H9 (cell line): ENCODE data around the gene SLC9A9. TPM values are rescaled to one million over a fixed set of nuclear protein-coding genes. Genes with fewer than 3 reads are reported as not detected.

Experiments used
- DNase-seq: peaks from one replicate; pipeline ENCODE4 v3.0.0-alpha.2; 2017
- H2AFZ ChIP-seq: one replicate; pipeline ENCODE4 v1.6.1; 2013; ENCODE audit warnings: mild to moderate bottlenecking, low read length, control low read depth, moderate library complexity
- H2AK5ac ChIP-seq: 2 replicates; pipeline ENCODE4 v1.6.1; 2013; ENCODE audit warnings: low read length, control low read depth, mixed read lengths; ENCODE audit not compliant: insufficient read length
- H2BK120ac ChIP-seq: one replicate; pipeline ENCODE4 v1.6.1; 2013; ENCODE audit warnings: low read depth, mild to moderate bottlenecking, low read length, control low read depth, inconsistent platforms; ENCODE audit not compliant: poor library complexity, severe bottlenecking
- H2BK12ac ChIP-seq: 2 replicates; pipeline ENCODE4 v1.6.1; 2013; ENCODE audit warnings: low read length, control low read depth, mixed read lengths, low read depth; ENCODE audit not compliant: insufficient read length
- H2BK15ac ChIP-seq: 2 replicates; pipeline ENCODE4 v1.6.1; 2013; ENCODE audit warnings: low read depth, low read length, control low read depth
- H2BK20ac ChIP-seq: one replicate; pipeline ENCODE4 v1.6.1; 2013; ENCODE audit warnings: low read depth, mild to moderate bottlenecking, low read length, control low read depth, inconsistent platforms; ENCODE audit not compliant: poor library complexity, severe bottlenecking
- H2BK5ac ChIP-seq: 2 replicates; pipeline ENCODE4 v1.6.1; 2013; ENCODE audit warnings: low read length, control low read depth, mixed read lengths; ENCODE audit not compliant: insufficient read length
- H3K14ac ChIP-seq: 2 replicates; pipeline ENCODE4 v1.6.1; 2013; ENCODE audit warnings: low read length, control low read depth; ENCODE audit not compliant: insufficient read depth
- H3K18ac ChIP-seq: 2 replicates; pipeline ENCODE4 v1.6.1; 2013; ENCODE audit warnings: low read depth, mild to moderate bottlenecking, mixed read lengths, low read length, control low read depth; ENCODE audit not compliant: insufficient read length
- H3K23ac ChIP-seq: 2 replicates; pipeline ENCODE4 v1.6.1; 2013; ENCODE audit warnings: low read length, control low read depth, mixed read lengths, low read depth; ENCODE audit not compliant: insufficient read length
- H3K23me2 ChIP-seq: 2 replicates; pipeline ENCODE4 v1.6.1; 2013; ENCODE audit warnings: low read depth, mild to moderate bottlenecking, mixed read lengths, low read length, control low read depth; ENCODE audit not compliant: insufficient read length, poor library complexity, severe bottlenecking
- H3K27ac ChIP-seq: 2 replicates; pipeline ENCODE4 v1.5.1; 2013; ENCODE audit warnings: low read length, control low read depth, mixed read lengths, low read depth; ENCODE audit not compliant: insufficient read length
- H3K27me3 ChIP-seq: 2 replicates; pipeline ENCODE4 v1.6.1; 2013; ENCODE audit warnings: low read length, control low read depth, inconsistent platforms; ENCODE audit not compliant: insufficient read depth
- H3K4ac ChIP-seq: 2 replicates; pipeline ENCODE4 v1.6.1; 2013; ENCODE audit warnings: low read depth, mild to moderate bottlenecking, control low read depth, inconsistent platforms, low read length, moderate library complexity
- H3K4me1 ChIP-seq: 2 replicates; pipeline ENCODE4 v1.6.1; 2013; ENCODE audit warnings: low read length, control low read depth, inconsistent platforms; ENCODE audit not compliant: insufficient read depth
- H3K4me2 ChIP-seq: 2 replicates; pipeline ENCODE4 v1.6.1; 2013; ENCODE audit warnings: low read length, control low read depth, mixed read lengths; ENCODE audit not compliant: insufficient read length, insufficient read depth
- H3K56ac ChIP-seq: 2 replicates; pipeline ENCODE4 v1.6.1; 2013; ENCODE audit warnings: low read depth, mild to moderate bottlenecking, mixed read lengths, low read length, control low read depth; ENCODE audit not compliant: insufficient read length
- H3K79me1 ChIP-seq: 2 replicates; pipeline ENCODE4 v1.6.1; 2013; ENCODE audit warnings: low read depth, mild to moderate bottlenecking, moderate library complexity, low read length, control low read depth, inconsistent platforms; ENCODE audit not compliant: insufficient read depth, poor library complexity, severe bottlenecking
- H3K79me2 ChIP-seq: 2 replicates; pipeline ENCODE4 v1.6.1; 2013; ENCODE audit warnings: low read length, control low read depth, inconsistent platforms; ENCODE audit not compliant: insufficient read depth
- H3K9ac ChIP-seq: 2 replicates; pipeline ENCODE4 v1.6.1; 2013; ENCODE audit warnings: low read length, control low read depth, mixed read lengths; ENCODE audit not compliant: insufficient read length; ENCODE audit errors: extremely low read depth
- H3K9me3 ChIP-seq: one replicate; pipeline ENCODE4 v1.6.1; 2013; ENCODE audit warnings: low read depth, low read length, inconsistent platforms; ENCODE audit not compliant: control insufficient read depth
- H3T11ph ChIP-seq: one replicate; pipeline ENCODE4 v1.6.1; 2013; ENCODE audit warnings: mild to moderate bottlenecking, low read length, control low read depth, inconsistent platforms
- H4K20me1 ChIP-seq: one replicate; pipeline ENCODE4 v1.6.1; 2013; ENCODE audit not compliant: control insufficient read depth, insufficient read length, insufficient read depth
- H4K5ac ChIP-seq: 2 replicates; pipeline ENCODE4 v1.6.1; 2013; ENCODE audit warnings: low read depth, mild to moderate bottlenecking, mixed read lengths, low read length, control low read depth; ENCODE audit not compliant: insufficient read length
- H4K8ac ChIP-seq: replicated peaks from 2 replicates; pipeline ENCODE4 v1.6.1; 2013; ENCODE audit warnings: low read length, control low read depth, mixed read lengths, low read depth; ENCODE audit not compliant: insufficient read length
- H4K91ac ChIP-seq: 2 replicates; pipeline ENCODE4 v1.6.1; 2013; ENCODE audit warnings: low read depth, mild to moderate bottlenecking, moderate library complexity, mixed read lengths, low read length, control low read depth; ENCODE audit not compliant: insufficient read length
- H3K27ac Mint-ChIP-seq, 3 experiments: 2 replicates in 2 of 3; 3 replicates in 1 of 3; pipeline ENCODE4 v1.8.0; 2020 to 2021; ENCODE audit warnings: mixed read lengths in 3 of 3, mild to moderate bottlenecking in 1 of 3, moderate library complexity in 1 of 3
- H3K27me3 Mint-ChIP-seq: 2 replicates; pipeline ENCODE4 v1.8.0; 2021; ENCODE audit warnings: low read depth, mild to moderate bottlenecking, moderate library complexity, mixed read lengths
- H3K36me3 Mint-ChIP-seq, 3 experiments: 2 replicates in 2 of 3; 3 replicates in 1 of 3; pipeline ENCODE4 v1.8.0; 2020 to 2021; ENCODE audit warnings: low read depth in 3 of 3, mixed read lengths in 3 of 3; ENCODE audit not compliant: insufficient read depth in 1 of 3
- H3K4me1 Mint-ChIP-seq, 2 experiments: 2 replicates each; pipeline ENCODE4 v1.8.0; 2020; ENCODE audit warnings: mixed read lengths in 2 of 2
- H3K4me3 Mint-ChIP-seq, 2 experiments: 2 replicates in 1 of 2; 3 replicates in 1 of 2; pipeline ENCODE4 v1.8.0; 2020 to 2021; ENCODE audit warnings: mild to moderate bottlenecking in 2 of 2, mixed read lengths in 2 of 2, moderate library complexity in 1 of 2
- H3K9me3 Mint-ChIP-seq, 2 experiments: 2 replicates in 1 of 2; 3 replicates in 1 of 2; pipeline ENCODE4 v1.8.0; 2020; ENCODE audit warnings: mild to moderate bottlenecking in 2 of 2, mixed read lengths in 2 of 2, moderate library complexity in 1 of 2
- WGBS: extraction: QIAGEN DNeasy Blood & Tissue Kit; methylation state at CpG from one replicate; pipeline ENCODE4 v1.1.7; 2013; ENCODE audit warnings: missing lambda C conversion rate, low lambda C conversion rate, mixed read lengths; ENCODE audit not compliant: insufficient read length; ENCODE audit errors: extremely low coverage; 5-methylcytosine and 5-hydroxymethylcytosine counted together
- total RNA-seq: library from RNA; stranded (reverse); gene quantifications from 2 replicates; pipeline ENCODE4 v1.2.1, GENCODE V29; 2021
- TF ChIP-seq, protein P1 (sequence below): fragments of 200-600 bp; sonication (generic); conservative IDR thresholded peaks from 3 replicates; pipeline ENCODE4 v1.8.0; 2021; ENCODE audit warnings: antibody characterized with exemption, mild to moderate bottlenecking

SLC9A9 gene
- total RNA-seq, 1 experiment from 2014 or later = 0.35 TPM

DNA sequence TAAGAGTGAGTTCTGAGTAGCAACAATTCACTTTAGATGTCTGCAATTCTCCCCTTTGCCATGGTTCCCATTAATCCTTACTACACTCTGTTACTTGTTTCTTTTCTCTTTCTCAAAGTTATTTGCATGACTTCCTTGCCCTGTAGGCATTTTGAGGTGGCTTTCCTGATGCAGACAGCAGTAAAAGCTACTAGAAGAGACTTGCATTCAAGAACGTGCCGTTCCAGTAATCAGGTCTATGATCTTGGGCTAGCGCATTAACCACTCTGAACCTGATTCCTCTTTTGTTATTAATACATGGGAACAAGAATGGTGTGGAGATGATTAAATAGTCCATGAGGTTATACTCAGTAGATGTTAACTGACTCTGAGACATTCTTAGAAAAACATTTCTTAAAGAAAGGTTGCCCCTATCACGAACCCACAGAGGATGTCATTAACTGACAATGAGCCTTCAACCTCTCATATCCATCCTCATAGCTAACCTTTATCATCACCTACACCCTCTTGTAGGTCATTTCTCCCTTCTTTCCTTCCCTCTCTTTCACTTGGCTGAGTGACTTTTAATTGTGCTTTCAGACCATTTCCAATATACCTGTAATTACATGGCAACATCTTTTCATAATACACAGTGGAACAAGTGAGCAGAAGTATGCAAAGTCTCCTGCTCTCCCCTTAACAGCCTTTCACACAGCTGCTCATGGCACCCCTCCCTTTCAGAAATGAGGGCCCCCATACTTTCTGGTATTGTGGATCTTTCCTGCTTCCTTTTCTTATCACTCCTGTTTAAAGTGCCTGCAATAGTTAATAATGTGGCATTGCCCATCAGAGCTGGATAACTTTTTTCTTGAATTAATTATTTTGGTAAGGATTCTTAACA, 552.8 kb downstream of the SLC9A9 start:
- H2BK120ac ChIP-seq = no peak overlapping the region
- Mint-ChIP-seq H3K9me3 (no peaks in the 10 kb centered on the region), H3K36me3 (no peaks in the 10 kb centered on the region), H3K4me1 (peaks cover 5 to 7% of the 10 kb centered on the region in 2 experiments; a peak in 3 of 4 replicates), H3K4me3 (no peak overlapping the region), H3K27ac (no peak overlapping the region), H3K27me3 (no peaks in the 10 kb centered on the region)
- H3K27ac ChIP-seq = no peak overlapping the region
- H3K4ac ChIP-seq = no peak overlapping the region
- no peak overlapping the region for H3K23ac ChIP-seq
- H2AFZ ChIP-seq = no peak overlapping the region
- no peak overlapping the region for H3K18ac ChIP-seq
- no peaks in the 10 kb centered on the region for H3K27me3 ChIP-seq
- no peak overlapping the region for H4K8ac ChIP-seq
- H3K14ac ChIP-seq = no peak overlapping the region
- no CpG with 5 or more reads among the region's 4 CpGs for WGBS
- no peaks in the 10 kb centered on the region for H3K4me1 ChIP-seq
- no peaks in the 10 kb centered on the region for H3K23me2 ChIP-seq
- H2BK5ac ChIP-seq = no peak overlapping the region
- H3T11ph ChIP-seq = no peak overlapping the region
- H2BK20ac ChIP-seq = no peak overlapping the region
- no peak overlapping the region for H4K5ac ChIP-seq
- TF ChIP-seq, protein P1, sequence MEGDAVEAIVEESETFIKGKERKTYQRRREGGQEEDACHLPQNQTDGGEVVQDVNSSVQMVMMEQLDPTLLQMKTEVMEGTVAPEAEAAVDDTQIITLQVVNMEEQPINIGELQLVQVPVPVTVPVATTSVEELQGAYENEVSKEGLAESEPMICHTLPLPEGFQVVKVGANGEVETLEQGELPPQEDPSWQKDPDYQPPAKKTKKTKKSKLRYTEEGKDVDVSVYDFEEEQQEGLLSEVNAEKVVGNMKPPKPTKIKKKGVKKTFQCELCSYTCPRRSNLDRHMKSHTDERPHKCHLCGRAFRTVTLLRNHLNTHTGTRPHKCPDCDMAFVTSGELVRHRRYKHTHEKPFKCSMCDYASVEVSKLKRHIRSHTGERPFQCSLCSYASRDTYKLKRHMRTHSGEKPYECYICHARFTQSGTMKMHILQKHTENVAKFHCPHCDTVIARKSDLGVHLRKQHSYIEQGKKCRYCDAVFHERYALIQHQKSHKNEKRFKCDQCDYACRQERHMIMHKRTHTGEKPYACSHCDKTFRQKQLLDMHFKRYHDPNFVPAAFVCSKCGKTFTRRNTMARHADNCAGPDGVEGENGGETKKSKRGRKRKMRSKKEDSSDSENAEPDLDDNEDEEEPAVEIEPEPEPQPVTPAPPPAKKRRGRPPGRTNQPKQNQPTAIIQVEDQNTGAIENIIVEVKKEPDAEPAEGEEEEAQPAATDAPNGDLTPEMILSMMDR = no peak
- no peak overlapping the region for H3K9ac ChIP-seq
- DNase-seq = no peak
- H2AK5ac ChIP-seq = no peak overlapping the region
- no peaks in the 10 kb centered on the region for H3K9me3 ChIP-seq
- no peak overlapping the region for H3K4me2 ChIP-seq
- no peak overlapping the region for H4K91ac ChIP-seq
- no peak overlapping the region for H2BK12ac ChIP-seq
- H2BK15ac ChIP-seq = no peak overlapping the region
- H4K20me1 ChIP-seq = no peaks in the 10 kb centered on the region
- no peak overlapping the region for H3K56ac ChIP-seq
- no peaks in the 10 kb centered on the region for H3K79me2 ChIP-seq
- H3K79me1 ChIP-seq = no peaks in the 10 kb centered on the region
